ENCODE results near the gene LRRN3.

GRCh38 chr7:111174510-111174909, 83.6 kb downstream of the LRRN3 start:
- TF ChIP-seq CTCF (IDR thresholded peaks at IDR 0.05) (no peak), POLR2A (IDR thresholded peaks at IDR 0.05) (no peak), EP300 (IDR thresholded peaks at IDR 0.05) (no peak), POLR2AphosphoS5 (IDR thresholded peaks at IDR 0.05) (no peak)
